HG02885 (cell line): ENCODE data around the gene NPR2.

Experiments used
- ATAC-seq: cut with Tn5 transposase; IDR thresholded peaks from one replicate; pipeline ENCODE4 v1.9.1; 2021; ENCODE audit warnings: mild to moderate bottlenecking; ENCODE audit not compliant: unreplicated experiment, poor library complexity

NPR2 gene

GRCh38 chr9:35763181-35763580 is 28.2 kb upstream of the NPR2 start:
- ATAC-seq = no peak

- no peak for ATAC-seq
These were observed 27.6 kb upstream of the NPR2 start for GRCh38 chr9:35763803-35764202.

GRCh38 chr9:35766997-35767396 is 24.4 kb upstream of the NPR2 start:
- no peak for ATAC-seq

- no peak for ATAC-seq
These were observed 23.9 kb upstream of the NPR2 start for GRCh38 chr9:35767458-35767857.

GRCh38 chr9:35769763-35770162 is 21.6 kb upstream of the NPR2 start:
- ATAC-seq = no peak

- no peak for ATAC-seq
These were observed 20.3 kb upstream of the NPR2 start for GRCh38 chr9:35771075-35771433.

- no peak for ATAC-seq
These were observed 19.9 kb upstream of the NPR2 start for GRCh38 chr9:35771534-35771933.

GRCh38 chr9:35771943-35772342 is 19.4 kb upstream of the NPR2 start:
- ATAC-seq = no peak

GRCh38 chr9:35774907-35775635 is 16.3 kb upstream of the NPR2 start:
- ATAC-seq = no peak

GRCh38 chr9:35776018-35776417 is 15.4 kb upstream of the NPR2 start:
- ATAC-seq = no peak

GRCh38 chr9:35778496-35778895 is 12.9 kb upstream of the NPR2 start:
- no peak for ATAC-seq

- ATAC-seq = no peak
These were observed 10.3 kb upstream of the NPR2 start for GRCh38 chr9:35781066-35781465.

- ATAC-seq = no peak
These were observed 8.0 kb upstream of the NPR2 start for GRCh38 chr9:35783418-35783817.

GRCh38 chr9:35789541-35789940 is 1.9 kb upstream of the NPR2 start:
- no peak for ATAC-seq

GRCh38 chr9:35790025-35790384 is 1.4 kb upstream of the NPR2 start:
- ATAC-seq = no peak

GRCh38 chr9:35790385-35791296 is 750 bp upstream of the NPR2 start:
- no peak for ATAC-seq

GRCh38 chr9:35792024-35792813 is 828 bp downstream of the NPR2 start:
- no peak for ATAC-seq

- no peak for ATAC-seq
These were observed 1.4 kb downstream of the NPR2 start for GRCh38 chr9:35792826-35793225.

GRCh38 chr9:35793461-35793860 is 2.1 kb downstream of the NPR2 start:
- ATAC-seq = no peak

- ATAC-seq = no peak
These were observed 4.3 kb downstream of the NPR2 start for GRCh38 chr9:35795695-35796094.
